ENCODE measurements around the gene ADCY3.

ADCY3 gene

GRCh38 chr2:24832073-24832461 lies 88.0 kb downstream of the ADCY3 start:
- no peak for DNase-seq (ENCODE audit: extremely low read depth, low read depth)
- TF ChIP-seq CTCF (IDR thresholded peaks at IDR 0.05; ENCODE audit: low read depth, low read length) = no peak

DNA sequence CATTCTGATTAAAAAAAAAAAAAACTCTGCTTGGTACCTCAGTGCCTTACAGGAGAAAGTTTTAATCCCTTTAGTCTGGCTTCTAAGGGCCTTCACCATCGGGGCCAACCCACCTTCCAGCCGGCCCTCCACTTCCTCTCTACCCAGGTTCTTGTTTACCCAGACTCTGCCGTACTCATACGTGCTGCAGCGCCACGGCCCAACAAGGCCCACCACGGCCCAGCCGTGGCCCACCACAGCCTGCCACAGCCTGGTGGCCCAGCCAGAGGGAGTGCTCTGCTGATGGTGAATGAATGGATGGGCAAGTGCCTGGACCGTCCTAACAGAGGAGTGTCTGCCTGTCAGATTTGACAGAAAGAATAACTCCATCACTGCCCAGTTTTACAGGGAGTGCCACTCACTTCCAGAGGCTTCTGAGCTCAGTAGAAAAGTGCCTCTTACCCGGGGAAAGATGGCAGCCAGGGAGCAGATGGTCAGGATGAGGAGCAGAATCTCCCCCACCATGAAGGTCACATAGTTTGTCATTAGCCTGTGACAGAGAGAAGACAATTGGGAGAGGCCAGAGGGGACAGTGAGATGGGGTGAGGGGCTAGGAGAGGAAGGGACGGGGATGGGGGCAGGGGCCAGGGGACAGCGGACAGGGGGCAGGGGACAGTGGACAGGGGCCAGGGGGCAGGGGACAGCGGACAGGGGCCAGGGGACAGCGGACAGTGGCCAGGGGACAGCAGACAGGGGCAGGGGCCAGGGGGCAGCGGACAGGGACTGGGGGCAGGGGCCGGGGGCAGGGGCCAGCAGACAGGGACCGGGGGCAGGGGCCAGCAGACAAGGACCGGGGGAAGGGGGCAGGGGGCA lies 88.6 kb downstream of the ADCY3 start:
- no peak for TF ChIP-seq CTCF (IDR thresholded peaks at IDR 0.05; ENCODE audit: low read depth, low read length)
- no peak for DNase-seq (ENCODE audit: extremely low read depth, low read depth)

- no peak for TF ChIP-seq CTCF (IDR thresholded peaks at IDR 0.05; ENCODE audit: low read depth, low read length)
- DNase-seq (ENCODE audit: extremely low read depth, low read depth) = no peak
Observed at GRCh38 chr2:24830786-24831185, 89.3 kb downstream of the ADCY3 start.

- DNase-seq (ENCODE audit: extremely low read depth, low read depth) = no peak
- peak; percentile 31 for TF ChIP-seq CTCF (IDR thresholded peaks at IDR 0.05; ENCODE audit: low read depth, low read length)
Observed at GRCh38 chr2:24830351-24830750, 89.7 kb downstream of the ADCY3 start.

DNA sequence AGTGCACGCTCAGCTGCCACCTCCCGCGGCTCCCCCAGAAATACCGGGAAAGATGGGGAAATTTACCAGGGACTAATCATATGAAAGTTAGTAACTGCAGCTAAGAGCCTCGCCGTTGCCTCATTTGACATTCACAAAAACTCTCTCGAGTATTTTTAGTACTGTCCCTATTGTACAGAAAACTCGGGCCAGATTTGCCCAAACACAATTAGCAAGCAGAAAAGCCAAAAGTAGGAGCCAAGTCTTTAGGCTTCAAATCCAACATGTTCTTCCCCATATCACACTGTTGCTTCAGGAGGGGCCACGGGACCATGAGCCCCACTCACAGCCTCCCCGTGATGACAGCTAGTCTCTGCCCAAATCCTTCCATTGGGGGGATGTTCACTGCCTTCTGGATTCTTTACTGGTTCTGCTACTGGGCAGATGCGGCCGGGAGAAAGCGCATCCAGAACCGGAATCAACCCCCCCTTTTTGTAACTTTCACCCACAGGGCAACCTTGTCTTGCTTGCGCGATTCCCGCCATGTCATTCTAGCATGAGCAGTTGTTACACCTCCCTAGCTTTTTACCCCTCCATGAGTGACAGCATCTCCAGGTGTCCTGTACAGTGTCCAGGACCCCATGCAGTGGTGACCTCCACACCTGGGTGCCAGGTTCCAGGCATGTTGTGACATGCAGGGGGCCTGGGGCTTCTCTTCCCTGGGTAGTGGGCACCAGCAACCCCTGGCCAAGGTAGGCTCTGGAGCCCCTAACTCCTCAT lies 91.6 kb downstream of the ADCY3 start:
- TF ChIP-seq CTCF (IDR thresholded peaks at IDR 0.05; ENCODE audit: low read depth, low read length) = no peak
- no peak for DNase-seq (ENCODE audit: extremely low read depth, low read depth)

- TF ChIP-seq CTCF (IDR thresholded peaks at IDR 0.05; ENCODE audit: low read depth, low read length) = peak; percentile 95
- DNase-seq (ENCODE audit: extremely low read depth, low read depth) = peak; percentile 72
Observed at GRCh38 chr2:24827321-24828237, 92.5 kb downstream of the ADCY3 start.

Data from AG09319 (cell line).